Endothelial cell of umbilical vein (primary cell): ENCODE data around the gene SSR2. TPM values are rescaled to one million over a fixed set of nuclear protein-coding genes. Genes with fewer than 3 reads are reported as not detected.

Experiments
- BruUV-seq: library from RNA; stranded (reverse); fragments of 400-500 nt; replicated peaks from 2 replicates; lab custom pipeline; 2021; lab: Mats Ljungman, UMichigan
- CTCF ChIA-PET: fragments of 300-600, 350-600 bp; sonication (Branson Sonifier 250); formaldehyde crosslinking; loops from one replicate; lab custom pipeline; 2021; ENCODE audit warnings: antibody characterized with exemption, inconsistent platforms; lab: Charles Lee
- POLR2A ChIA-PET: fragments of 300-600, 350-600 bp; sonication (Branson Sonifier 250); formaldehyde crosslinking; loops from one replicate; lab custom pipeline; 2021; ENCODE audit warnings: antibody characterized with exemption, inconsistent platforms; lab: Charles Lee
- DNase-seq: peaks from one replicate; pipeline ENCODE4 v3.0.0-alpha.2; 2011; ENCODE audit warnings: low read depth, low spot score
- FAIRE-seq: peaks from 2 replicates; lab custom pipeline; 2011; peaks lifted over from hg19 to GRCh38; lab: Jason Lieb, UNC
- H2AFZ ChIP-seq: 2 replicates; pipeline ENCODE4 v1.6.0; 2012; ENCODE audit warnings: low read depth, low read length, control low read depth, inconsistent platforms
- H3K27ac ChIP-seq: 2 replicates; pipeline ENCODE4 v1.5.1; 2011; ENCODE audit warnings: low read depth, mild to moderate bottlenecking, control low read depth, low read length, moderate library complexity; ENCODE audit not compliant: insufficient read depth
- H3K27me3 ChIP-seq, 2 experiments: 2 replicates each; pipeline versions ENCODE4 v1.6.0 to v1.6.1; 2011; ENCODE audit warnings: low read length in 2 of 2, mixed read lengths in 1 of 2; ENCODE audit not compliant: control insufficient read depth in 2 of 2, insufficient read depth in 2 of 2
- H3K36me3 ChIP-seq, 2 experiments: 2 replicates in 1 of 2; 3 replicates in 1 of 2; pipeline ENCODE4 v1.5.1; 2011; ENCODE audit warnings: low read length in 2 of 2, mild to moderate bottlenecking in 1 of 2, moderate library complexity in 1 of 2; ENCODE audit not compliant: control insufficient read depth in 2 of 2, insufficient read depth in 2 of 2; ENCODE audit errors: extremely low read depth in 1 of 2
- H3K4me1 ChIP-seq: 3 replicates; pipeline ENCODE4 v1.5.1; 2011; ENCODE audit warnings: mild to moderate bottlenecking, low read length; ENCODE audit not compliant: control insufficient read depth, insufficient read depth; ENCODE audit errors: extremely low read depth
- H3K4me2 ChIP-seq: 2 replicates; pipeline ENCODE4 v1.6.1; 2011; ENCODE audit warnings: low read length, control low read depth, mixed read lengths; ENCODE audit not compliant: insufficient read depth
- H3K4me3 ChIP-seq, 3 experiments: fragments of 200-600 bp in 1 of 3; sonication (generic), shearing (Covaris generic) in 1 of 3; replicated peaks in 1 of 3; 2 replicates each; pipeline ENCODE4 v1.5.1; 2011 to 2016; ENCODE audit warnings: control low read depth in 3 of 3, low read length in 3 of 3, mild to moderate bottlenecking in 2 of 3, inconsistent platforms in 1 of 3, low read depth in 1 of 3, moderate library complexity in 1 of 3; ENCODE audit not compliant: insufficient read depth in 1 of 3
- H3K79me2 ChIP-seq: 2 replicates; pipeline ENCODE4 v1.6.0; 2012; ENCODE audit warnings: low read length, inconsistent platforms; ENCODE audit not compliant: control insufficient read depth, insufficient read depth
- H3K9ac ChIP-seq: replicated peaks from 2 replicates; pipeline ENCODE3; 2011; ENCODE audit warnings: low read length, control low read depth; ENCODE audit not compliant: insufficient read depth; ENCODE audit errors: extremely low read depth
- H3K9me1 ChIP-seq: replicated peaks from 3 replicates; pipeline ENCODE4 v1.6.0; 2011; ENCODE audit warnings: mild to moderate bottlenecking, low read length; ENCODE audit not compliant: control insufficient read depth, insufficient read depth; ENCODE audit errors: extremely low read depth
- H3K9me3 ChIP-seq: replicated peaks from 2 replicates; pipeline ENCODE4 v1.5.1; 2012; ENCODE audit warnings: low read length, inconsistent platforms; ENCODE audit not compliant: control insufficient read depth, insufficient read depth
- H4K20me1 ChIP-seq: replicated peaks from 2 replicates; pipeline ENCODE3; 2011; ENCODE audit warnings: mild to moderate bottlenecking, low read length; ENCODE audit not compliant: control insufficient read depth, insufficient read depth; ENCODE audit errors: extremely low read depth
- EZH2 ChIP-seq: IDR thresholded peaks from 2 replicates; pipeline ENCODE4 v1.6.1; 2012; ENCODE audit warnings: borderline replicate concordance, low read depth, mild to moderate bottlenecking, moderate library complexity, low read length, inconsistent platforms; ENCODE audit not compliant: severe bottlenecking
- FOS ChIP-seq: IDR thresholded peaks from 2 replicates; pipeline ENCODE4 v1.6.1; 2011; ENCODE audit warnings: mild to moderate bottlenecking, low read length, moderate library complexity, borderline replicate concordance; ENCODE audit not compliant: insufficient read depth
- GATA2 ChIP-seq: IDR thresholded peaks from 2 replicates; pipeline ENCODE4 v1.7.0; 2011; ENCODE audit warnings: low read depth, mild to moderate bottlenecking, moderate library complexity, mixed read lengths, low read length; ENCODE audit not compliant: insufficient read length, insufficient read depth
- JUN ChIP-seq: IDR thresholded peaks from 2 replicates; pipeline ENCODE4 v1.6.1; 2011; ENCODE audit warnings: borderline replicate concordance, low read depth; ENCODE audit not compliant: insufficient read length, insufficient read depth
- MYC ChIP-seq: IDR thresholded peaks from one replicate; pipeline ENCODE4 v1.6.1; 2011; ENCODE audit warnings: mild to moderate bottlenecking, low read depth, low read length
- POLR2A ChIP-seq: IDR thresholded peaks from 2 replicates; pipeline ENCODE4 v1.6.1; 2012; ENCODE audit warnings: low read depth, mild to moderate bottlenecking, control low read depth, low read length
- POLR2AphosphoS5 ChIP-seq: IDR thresholded peaks from 2 replicates; pipeline ENCODE4 v1.6.1; 2012; ENCODE audit warnings: low read depth, mild to moderate bottlenecking, control low read depth, low read length, moderate library complexity; ENCODE audit not compliant: insufficient read depth
- dilution Hi-C: fragments of 300-500 bp; cut with MboI; formaldehyde crosslinking; loops from one replicate; pipeline ENCODE4 v1.15.0; 2019; ENCODE audit warnings: low sequenced_read_pairs; ENCODE audit not compliant: extremely low pct_ligation_motif_present
- intact Hi-C: fragments of 100-400 bp; cut with micrococcal nuclease; formaldehyde crosslinking; loops from one replicate; pipeline ENCODE4 v1.10.0; 2022
- polyA plus RNA-seq, 4 experiments: library from polyadenylated mRNA; depleted of rRNA in 3 of 4; stranded (reverse) in 3 of 4; unstranded in 1 of 4; fragments of >200 nt; gene quantifications; 2 replicates each; pipeline versions ENCODE4 v1.2.1 to v1.2.3, GENCODE V29; 2011 to 2012; ENCODE audit warnings: missing spikeins in 1 of 4
- total RNA-seq: library from RNA; stranded (reverse); gene quantifications from 2 replicates; pipeline ENCODE4 v1.2.3, GENCODE V29; 2021
- TF ChIP-seq, protein P1 (sequence below), 2 donors: IDR thresholded peaks; 1 replicate in 1 of 2; 2 replicates in 1 of 2; pipeline ENCODE4 v1.5.1; 2011; ENCODE audit warnings: low read length in 2 of 2, mild to moderate bottlenecking in 2 of 2, moderate library complexity in 2 of 2, control low read depth in 1 of 2, inconsistent platforms in 1 of 2, low read depth in 1 of 2; ENCODE audit not compliant: insufficient read depth in 1 of 2; ENCODE audit errors: extremely low read depth in 1 of 2
- TF ChIP-seq, protein P2 (sequence below): IDR thresholded peaks from 2 replicates; pipeline ENCODE4 v1.6.1; 2011; ENCODE audit not compliant: insufficient read depth, insufficient read length

Gene SSR2
- total and polyA plus RNA-seq, 2 donors (not counting 3 experiments of a cell fraction or from before 2014, with no cell fraction given), result 362 to 1,787 TPM

- no peaks in the 10 kb centered on the region for H3K79me2 ChIP-seq
- no TSS peak for BruUV-seq
- H3K9ac ChIP-seq, result no peak overlapping the region
- H3K4me3 ChIP-seq, result no peak overlapping the region
- H3K9me1 ChIP-seq, result no peaks in the 10 kb centered on the region
- FAIRE-seq (no peak), DNase-seq (no peak)
- H3K27me3 ChIP-seq, result no peaks in the 10 kb centered on the region
- no peaks in the 10 kb centered on the region for H4K20me1 ChIP-seq
- no peaks in the 10 kb centered on the region for H3K9me3 ChIP-seq
- CTCF ChIA-PET, result interaction anchor here (1.6 to 4.4 kb wide), 4 partner anchors 14 to 66 kb away, joined by 3 to 22 read pairs (median 19); no protein-coding TSS in a partner anchor
- no peak overlapping the region for H3K27ac ChIP-seq
- no peak overlapping the region for H2AFZ ChIP-seq
- H3K4me2 ChIP-seq, result no peak overlapping the region
- intact Hi-C loops (no loop called here), dilution Hi-C loops (no loop called here)
- TF ChIP-seq POLR2AphosphoS5 (no peak), GATA2 (no peak), FOS (no peak), EZH2 (no peak), POLR2A (no peak), MYC (no peak), JUN (no peak)
- TF ChIP-seq, protein P1, sequence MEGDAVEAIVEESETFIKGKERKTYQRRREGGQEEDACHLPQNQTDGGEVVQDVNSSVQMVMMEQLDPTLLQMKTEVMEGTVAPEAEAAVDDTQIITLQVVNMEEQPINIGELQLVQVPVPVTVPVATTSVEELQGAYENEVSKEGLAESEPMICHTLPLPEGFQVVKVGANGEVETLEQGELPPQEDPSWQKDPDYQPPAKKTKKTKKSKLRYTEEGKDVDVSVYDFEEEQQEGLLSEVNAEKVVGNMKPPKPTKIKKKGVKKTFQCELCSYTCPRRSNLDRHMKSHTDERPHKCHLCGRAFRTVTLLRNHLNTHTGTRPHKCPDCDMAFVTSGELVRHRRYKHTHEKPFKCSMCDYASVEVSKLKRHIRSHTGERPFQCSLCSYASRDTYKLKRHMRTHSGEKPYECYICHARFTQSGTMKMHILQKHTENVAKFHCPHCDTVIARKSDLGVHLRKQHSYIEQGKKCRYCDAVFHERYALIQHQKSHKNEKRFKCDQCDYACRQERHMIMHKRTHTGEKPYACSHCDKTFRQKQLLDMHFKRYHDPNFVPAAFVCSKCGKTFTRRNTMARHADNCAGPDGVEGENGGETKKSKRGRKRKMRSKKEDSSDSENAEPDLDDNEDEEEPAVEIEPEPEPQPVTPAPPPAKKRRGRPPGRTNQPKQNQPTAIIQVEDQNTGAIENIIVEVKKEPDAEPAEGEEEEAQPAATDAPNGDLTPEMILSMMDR (IDR thresholded peaks at IDR 0.05; ENCODE audit: extremely low read depth in 1 of 2, insufficient read depth in 1 of 2, low read depth in 1 of 2, low read length in 2 of 2), result no peak
- TF ChIP-seq, protein P2, sequence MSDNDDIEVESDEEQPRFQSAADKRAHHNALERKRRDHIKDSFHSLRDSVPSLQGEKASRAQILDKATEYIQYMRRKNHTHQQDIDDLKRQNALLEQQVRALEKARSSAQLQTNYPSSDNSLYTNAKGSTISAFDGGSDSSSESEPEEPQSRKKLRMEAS, result no peak
- H3K36me3 ChIP-seq, result peaks cover 2 to 5% of the 10 kb centered on the region in 2 experiments
- POLR2A ChIA-PET, result no interaction called here
- H3K4me1 ChIP-seq, result no peaks in the 10 kb centered on the region
Observed at GRCh38 chr1:156003923-156004188, 16.9 kb downstream of the SSR2 start.
